ENCODE data around the gene ARPP19.

- TF ChIP-seq EZH2 (IDR thresholded peaks at IDR 0.05; ENCODE audit: low read depth, unreplicated experiment) (no peak), CTCF (conservative IDR thresholded peaks at IDR 0.05; ENCODE audit: low read depth in 2 of 2) (no peak), CREB1 (CRISPR knock-in tag; IDR thresholded peaks at IDR 0.05; ENCODE audit: low read depth) (no peak), STAT1 (IDR thresholded peaks at IDR 0.05; ENCODE audit: unreplicated experiment) (no peak), EZH2phosphoT487 (IDR thresholded peaks at IDR 0.05; ENCODE audit: unreplicated experiment) (no peak), REST (IDR thresholded peaks at IDR 0.05; ENCODE audit: unreplicated experiment) (no peak), POLR2AphosphoS5 (IDR thresholded peaks at IDR 0.05; ENCODE audit: low read depth) (no peak), ZNF114 (CRISPR knock-in tag; IDR thresholded peaks at IDR 0.05) (no peak), ZNF331 (CRISPR knock-in tag; IDR thresholded peaks at IDR 0.05; ENCODE audit: low read depth) (no peak), JUNB (IDR thresholded peaks at IDR 0.05; ENCODE audit: unreplicated experiment) (no peak), NANOG (IDR thresholded peaks at IDR 0.05; ENCODE audit: borderline replicate concordance) (no peak)
Observed at GRCh38 chr15:52523192-52523591, 45.6 kb downstream of the ARPP19 start.

All from GM23338 (cell line).